Activated naive CD8-positive, alpha-beta T cell (primary cell): ENCODE data around the gene LAD1.

Experiments
- H3K27ac Mint-ChIP-seq: one replicate; pipeline ENCODE4 v1.8.0; 2021; ENCODE audit warnings: mixed read lengths
- H3K27me3 Mint-ChIP-seq: one replicate; pipeline ENCODE4 v1.8.0; 2021; ENCODE audit warnings: mixed read lengths
- H3K36me3 Mint-ChIP-seq: one replicate; pipeline ENCODE4 v1.8.0; 2021; ENCODE audit warnings: mixed read lengths
- H3K4me1 Mint-ChIP-seq: one replicate; pipeline ENCODE4 v1.8.0; 2021; ENCODE audit warnings: low read depth, mixed read lengths
- H3K4me3 Mint-ChIP-seq: one replicate; pipeline ENCODE4 v1.8.0; 2021; ENCODE audit warnings: mild to moderate bottlenecking, mixed read lengths
- H3K9me3 Mint-ChIP-seq: one replicate; pipeline ENCODE4 v1.8.0; 2021; ENCODE audit warnings: low read depth, mixed read lengths

The LAD1 gene, protein sequence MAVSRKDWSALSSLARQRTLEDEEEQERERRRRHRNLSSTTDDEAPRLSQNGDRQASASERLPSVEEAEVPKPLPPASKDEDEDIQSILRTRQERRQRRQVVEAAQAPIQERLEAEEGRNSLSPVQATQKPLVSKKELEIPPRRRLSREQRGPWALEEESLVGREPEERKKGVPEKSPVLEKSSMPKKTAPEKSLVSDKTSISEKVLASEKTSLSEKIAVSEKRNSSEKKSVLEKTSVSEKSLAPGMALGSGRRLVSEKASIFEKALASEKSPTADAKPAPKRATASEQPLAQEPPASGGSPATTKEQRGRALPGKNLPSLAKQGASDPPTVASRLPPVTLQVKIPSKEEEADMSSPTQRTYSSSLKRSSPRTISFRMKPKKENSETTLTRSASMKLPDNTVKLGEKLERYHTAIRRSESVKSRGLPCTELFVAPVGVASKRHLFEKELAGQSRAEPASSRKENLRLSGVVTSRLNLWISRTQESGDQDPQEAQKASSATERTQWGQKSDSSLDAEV

DNA sequence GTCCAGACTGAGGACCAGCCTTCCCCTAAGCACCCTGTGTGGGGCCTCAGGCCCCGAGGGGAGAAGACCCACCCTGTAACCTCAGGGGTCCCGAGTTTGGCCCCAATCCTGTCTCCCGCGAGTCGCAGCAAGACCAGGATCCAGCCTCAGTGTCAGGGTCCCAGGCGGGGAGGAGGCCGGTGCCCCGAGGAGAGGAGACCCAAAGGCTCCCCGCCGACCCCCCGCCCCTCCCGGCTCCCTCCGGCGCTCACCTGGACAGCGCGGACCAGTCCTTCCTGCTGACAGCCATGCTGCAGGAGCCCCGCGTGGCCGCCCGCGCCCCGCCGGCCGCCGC, at the start of gene LAD1:
Gene LAD1 (minus strand): TSS at position 307 of the 334 bp plus-strand sequence. CDS start 18 bp downstream, at position 289.
- no peak within 1 kb of the TSS for H3K27ac Mint-ChIP-seq
- no peaks in the 10 kb centered on the region for H3K36me3 Mint-ChIP-seq
- H3K4me3 Mint-ChIP-seq = peak within 1 kb of the TSS; percentile 46
- H3K27me3 Mint-ChIP-seq = peaks cover 18% of the 10 kb centered on the region
- no peaks in the 10 kb centered on the region for H3K4me1 Mint-ChIP-seq
- H3K9me3 Mint-ChIP-seq = no peaks in the 10 kb centered on the region

DNA sequence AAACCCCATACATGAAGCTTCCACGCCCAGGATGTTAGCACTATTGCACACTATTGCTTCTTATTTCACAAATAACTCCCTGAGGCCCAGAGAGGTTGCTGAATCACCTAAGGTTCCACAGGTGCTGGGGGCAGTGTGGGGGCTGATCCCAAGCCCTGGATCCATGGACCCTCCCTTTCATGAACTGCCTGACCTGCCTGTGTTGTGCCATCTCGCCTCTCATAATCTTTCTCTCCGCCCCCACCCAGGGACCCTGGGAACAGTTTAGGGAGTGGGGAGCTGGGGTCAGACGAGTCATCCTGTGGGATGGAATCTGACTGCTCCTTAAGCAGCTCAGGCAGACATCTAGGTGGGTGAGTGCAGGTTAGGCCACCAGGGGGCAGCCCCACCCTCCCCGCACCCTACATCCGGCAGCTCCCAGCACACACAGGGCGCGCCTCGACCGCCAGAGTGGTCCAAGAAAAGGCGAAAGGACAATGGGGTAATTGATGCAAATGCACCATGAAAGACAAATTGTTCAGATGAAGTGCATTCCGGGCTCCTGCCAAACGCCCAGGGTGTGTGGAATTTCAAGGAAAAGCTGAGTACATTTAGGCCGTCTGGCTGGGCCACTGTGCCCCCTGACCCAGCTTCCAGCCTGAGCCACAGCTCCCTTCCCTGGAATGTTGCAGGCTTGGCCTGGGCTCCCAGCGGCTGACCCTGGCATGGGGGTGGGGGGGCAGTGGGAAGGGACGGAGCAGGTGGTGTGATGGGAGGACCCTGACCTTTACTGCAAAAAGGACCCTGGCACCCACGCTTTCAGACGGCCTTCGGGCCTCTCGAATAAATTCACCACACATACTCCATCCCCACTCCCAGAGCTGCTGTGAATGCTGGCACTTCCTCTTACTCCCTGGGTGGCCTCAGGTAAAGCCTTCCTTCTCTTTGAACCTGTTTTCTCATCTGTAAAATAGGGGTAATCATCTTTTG, 49.1 kb upstream of the LAD1 start:
- Mint-ChIP-seq H3K36me3 (no peaks in the 10 kb centered on the region), H3K4me3 (no peak overlapping the region), H3K27me3 (peaks cover 3% of the 10 kb centered on the region), H3K9me3 (no peaks in the 10 kb centered on the region), H3K27ac (no peak overlapping the region), H3K4me1 (peaks cover 2% of the 10 kb centered on the region)

DNA sequence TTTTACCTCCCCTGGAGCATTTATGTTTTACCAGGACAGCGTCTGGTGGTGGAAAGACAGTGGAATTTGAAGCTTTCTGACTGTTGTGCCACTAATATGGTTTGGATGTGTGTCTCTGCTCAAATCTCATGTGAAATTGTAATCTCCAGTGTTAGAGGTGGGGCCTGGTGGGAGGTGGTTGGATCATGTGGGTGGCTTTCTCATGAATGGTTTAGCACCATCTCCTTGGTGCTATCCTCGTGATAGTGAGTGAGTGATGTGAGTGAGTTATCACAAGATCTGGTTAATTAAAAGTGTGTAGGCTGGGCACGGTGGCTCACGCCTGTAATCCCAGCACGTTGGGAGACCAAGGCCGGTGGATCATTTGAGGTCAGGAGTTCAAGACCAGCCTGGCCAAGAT, 46.2 kb upstream of the LAD1 start:
- Mint-ChIP-seq H3K27ac (no peak overlapping the region), H3K9me3 (no peaks in the 10 kb centered on the region), H3K4me1 (peaks cover 2% of the 10 kb centered on the region), H3K27me3 (peaks cover 3% of the 10 kb centered on the region), H3K4me3 (no peak overlapping the region), H3K36me3 (no peaks in the 10 kb centered on the region)

DNA sequence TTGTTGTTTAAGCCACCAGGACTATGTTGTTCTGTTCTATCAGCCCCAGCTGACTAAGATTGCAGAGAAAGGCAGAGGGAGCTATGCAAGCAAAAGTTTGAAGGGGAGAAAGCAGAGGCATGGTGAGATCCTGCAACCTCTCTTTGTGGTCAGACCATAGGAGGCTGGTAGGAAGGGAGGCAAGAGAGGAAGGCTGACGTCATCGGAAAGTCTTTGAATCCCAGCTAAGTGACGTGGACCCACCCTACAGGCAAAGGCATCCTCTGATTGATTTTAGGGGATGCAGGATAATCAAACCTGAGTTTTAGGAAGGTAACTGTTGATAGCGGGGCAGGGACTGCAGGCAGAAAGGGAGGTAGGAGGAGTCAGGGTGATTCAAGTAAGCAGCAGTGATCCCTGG, 45.7 kb upstream of the LAD1 start:
- Mint-ChIP-seq H3K4me3 (no peak overlapping the region), H3K9me3 (no peaks in the 10 kb centered on the region)

DNA sequence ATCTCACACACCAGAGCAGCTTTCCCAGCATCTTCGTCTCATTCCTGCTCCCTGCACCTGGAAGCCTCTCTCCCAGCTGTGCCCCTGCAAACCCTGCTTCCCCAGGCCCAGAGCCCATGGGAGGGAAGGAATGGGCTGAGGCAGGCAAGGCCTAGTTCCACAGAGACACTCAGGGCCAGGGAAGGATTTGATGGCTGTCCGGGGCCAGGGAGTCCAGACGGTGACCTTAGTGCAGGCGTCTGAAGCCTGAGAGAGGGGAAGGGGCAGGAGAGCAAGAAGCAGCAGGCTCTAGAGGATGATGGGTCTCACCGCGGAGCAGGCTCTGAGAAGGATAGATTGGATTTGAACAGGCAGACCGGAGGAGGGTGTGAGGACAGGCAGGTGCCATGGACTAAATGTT, 44.6 kb upstream of the LAD1 start:
- Mint-ChIP-seq H3K4me1 (peaks cover 2% of the 10 kb centered on the region), H3K4me3 (no peak overlapping the region), H3K9me3 (no peaks in the 10 kb centered on the region), H3K36me3 (no peaks in the 10 kb centered on the region), H3K27ac (no peak overlapping the region), H3K27me3 (no peaks in the 10 kb centered on the region)

More for the DNA sequence above, 45.7 kb upstream of the LAD1 start:
- H3K36me3 Mint-ChIP-seq = no peaks in the 10 kb centered on the region
- H3K27ac Mint-ChIP-seq = no peak overlapping the region
- H3K4me1 Mint-ChIP-seq = peaks cover 2% of the 10 kb centered on the region
- peaks cover 1% of the 10 kb centered on the region for H3K27me3 Mint-ChIP-seq

DNA sequence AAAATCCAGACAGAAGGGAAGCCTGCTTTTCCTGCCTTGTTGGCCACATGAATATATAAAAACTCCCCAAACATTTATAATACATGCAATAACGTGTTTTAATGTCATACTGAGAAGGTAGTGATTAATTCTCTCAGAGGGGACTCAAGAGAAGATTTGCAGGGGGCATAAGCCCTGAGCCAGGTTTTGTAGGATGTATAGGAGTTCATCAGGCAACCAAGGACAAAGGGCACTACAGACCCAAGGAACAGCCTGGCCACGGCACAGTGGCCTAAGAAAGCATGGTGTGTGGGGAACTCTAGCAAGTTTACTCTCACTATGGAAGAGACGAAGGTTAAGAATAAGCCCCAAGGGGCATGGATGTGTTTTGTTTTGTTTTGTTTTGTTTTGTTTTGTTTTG, 37.8 kb upstream of the LAD1 start:
- Mint-ChIP-seq H3K4me3 (no peak overlapping the region), H3K36me3 (peaks cover 2% of the 10 kb centered on the region), H3K27me3 (peaks cover 7% of the 10 kb centered on the region)

DNA sequence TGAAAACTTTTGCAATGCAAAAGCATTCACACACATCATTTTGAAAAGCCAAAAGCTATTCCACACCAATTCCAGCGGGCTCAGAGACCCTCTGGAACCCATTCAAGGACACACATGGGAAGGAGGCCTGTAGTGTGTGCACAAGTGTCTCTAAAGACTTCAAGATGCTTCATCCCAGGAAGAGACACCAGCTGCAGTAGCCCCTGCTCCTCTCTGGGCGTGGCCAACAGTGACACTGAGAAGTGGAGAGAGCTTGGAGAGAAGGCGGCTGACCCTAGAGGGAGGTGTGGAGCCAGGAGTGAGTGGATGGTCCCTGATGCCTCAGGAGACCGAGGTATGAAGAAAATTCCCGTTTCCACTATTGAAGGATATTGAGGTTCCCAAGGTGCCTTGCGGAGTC, 37.3 kb upstream of the LAD1 start:
- H3K4me1 Mint-ChIP-seq = peaks cover 5% of the 10 kb centered on the region
- peaks cover 7% of the 10 kb centered on the region for H3K27me3 Mint-ChIP-seq
- no peaks in the 10 kb centered on the region for H3K9me3 Mint-ChIP-seq
- no peak overlapping the region for H3K27ac Mint-ChIP-seq
- H3K4me3 Mint-ChIP-seq = no peak overlapping the region
- H3K36me3 Mint-ChIP-seq = peaks cover 2% of the 10 kb centered on the region

More for the DNA sequence above, 37.8 kb upstream of the LAD1 start:
- Mint-ChIP-seq H3K4me1 (peaks cover 5% of the 10 kb centered on the region), H3K27ac (no peak overlapping the region), H3K9me3 (no peaks in the 10 kb centered on the region)

DNA sequence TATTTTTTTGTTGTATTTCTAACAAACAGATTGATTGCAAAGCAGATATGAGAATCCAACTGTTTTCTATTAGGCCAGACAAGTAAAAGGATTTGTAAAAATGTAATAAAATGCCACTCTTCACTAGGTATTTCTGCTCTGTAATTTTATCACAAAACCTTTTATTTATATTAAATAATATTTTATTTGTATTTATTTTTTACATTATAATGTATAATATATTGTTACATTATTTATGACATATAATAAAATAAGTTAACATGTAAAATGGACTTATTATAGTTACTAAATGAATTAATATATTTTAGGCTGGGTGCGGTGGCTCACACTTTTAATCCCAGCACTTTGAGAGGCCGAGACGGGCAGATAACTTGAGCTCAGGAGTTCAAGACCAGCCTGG, 35.1 kb upstream of the LAD1 start:
- no peaks in the 10 kb centered on the region for H3K9me3 Mint-ChIP-seq
- no peak overlapping the region for H3K27ac Mint-ChIP-seq
- peaks cover 2% of the 10 kb centered on the region for H3K36me3 Mint-ChIP-seq
- no peak overlapping the region for H3K4me3 Mint-ChIP-seq
- H3K27me3 Mint-ChIP-seq = peaks cover 13% of the 10 kb centered on the region
- peaks cover 5% of the 10 kb centered on the region for H3K4me1 Mint-ChIP-seq

DNA sequence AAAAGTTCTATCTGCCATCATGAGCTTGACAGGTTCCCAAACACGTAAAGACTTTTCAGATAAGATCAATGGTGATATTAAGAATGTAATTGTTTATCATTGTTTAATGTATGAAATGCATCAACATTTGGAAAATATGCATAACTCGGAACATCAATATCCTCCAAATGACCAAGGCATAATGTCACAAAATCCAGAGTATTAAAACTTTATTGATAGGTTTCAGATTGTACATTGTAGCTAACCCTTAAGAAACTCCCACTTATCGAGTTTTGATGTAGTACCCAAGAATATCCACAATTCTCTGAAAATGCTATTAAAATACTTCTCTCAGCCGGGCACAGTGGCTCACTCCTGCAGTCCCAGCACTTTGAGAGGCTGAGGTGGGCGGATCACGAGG, 34.5 kb upstream of the LAD1 start:
- peaks cover 2% of the 10 kb centered on the region for H3K36me3 Mint-ChIP-seq
- no peaks in the 10 kb centered on the region for H3K9me3 Mint-ChIP-seq
- H3K27me3 Mint-ChIP-seq = peaks cover 17% of the 10 kb centered on the region
- H3K27ac Mint-ChIP-seq = no peak overlapping the region
- H3K4me1 Mint-ChIP-seq = peaks cover 5% of the 10 kb centered on the region
- no peak overlapping the region for H3K4me3 Mint-ChIP-seq

DNA sequence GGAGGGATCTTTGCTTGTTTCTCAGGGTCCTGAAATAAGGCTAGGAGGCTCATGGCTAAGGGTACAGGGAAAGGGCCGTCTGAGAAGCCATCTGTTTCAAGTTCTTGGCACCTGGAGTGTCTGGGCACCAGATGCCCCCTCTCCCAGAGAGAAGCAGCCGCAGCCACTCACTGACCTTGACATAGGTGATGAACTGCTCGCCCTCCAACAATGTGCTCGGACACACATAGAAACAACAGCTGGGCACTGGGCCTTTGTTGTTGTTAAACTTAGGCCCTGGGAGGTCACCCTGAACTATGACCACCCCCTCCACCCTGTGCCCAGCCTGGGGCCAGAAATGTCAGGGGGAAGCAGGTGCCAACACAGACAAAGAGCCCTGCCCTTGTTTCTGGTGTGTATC, 31.7 kb upstream of the LAD1 start:
- no peak overlapping the region for H3K27ac Mint-ChIP-seq

DNA sequence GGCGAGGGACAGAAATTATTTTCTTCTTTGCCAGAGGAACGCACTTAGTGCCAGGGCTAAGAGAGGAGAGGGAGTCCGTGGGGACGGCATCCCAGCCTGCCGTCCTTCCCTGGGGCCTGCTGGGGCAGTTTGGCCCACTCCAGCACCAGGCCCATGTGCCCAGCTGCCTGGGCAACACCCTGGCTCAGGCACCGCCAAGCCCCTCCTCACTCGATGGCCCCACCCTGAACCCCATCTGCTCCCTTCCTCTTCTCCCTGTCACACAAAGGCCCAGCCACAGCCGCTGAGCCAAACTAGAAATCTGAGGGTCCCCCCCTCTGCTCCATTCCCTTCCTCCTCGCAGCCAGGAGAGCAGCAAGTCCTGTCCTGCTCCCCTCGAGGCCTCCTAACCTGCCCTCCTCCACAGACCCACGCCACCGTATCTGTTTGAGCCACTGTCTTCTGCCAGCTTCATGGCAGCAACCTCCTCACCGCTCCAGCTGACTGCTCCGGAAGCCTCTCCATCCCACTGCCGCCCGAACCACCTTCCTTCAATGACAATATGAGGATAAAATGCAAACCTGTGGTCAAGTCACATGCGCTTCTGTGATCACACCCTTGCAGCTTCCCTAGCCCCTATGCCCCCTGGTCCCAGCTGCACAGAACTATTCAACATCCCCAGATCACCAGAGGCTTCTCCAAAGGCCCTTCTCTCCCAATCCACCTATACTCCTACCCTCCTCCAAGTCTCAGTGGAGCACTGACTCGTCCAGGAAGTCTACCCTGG, 30.8 kb upstream of the LAD1 start:
- H3K27ac Mint-ChIP-seq = peak overlapping the region; percentile 16
- peaks cover 2% of the 10 kb centered on the region for H3K4me1 Mint-ChIP-seq
- no peaks in the 10 kb centered on the region for H3K9me3 Mint-ChIP-seq
- H3K27me3 Mint-ChIP-seq = peaks cover 9% of the 10 kb centered on the region
- H3K36me3 Mint-ChIP-seq = no peaks in the 10 kb centered on the region
- no peak overlapping the region for H3K4me3 Mint-ChIP-seq

More for the DNA sequence above, 31.7 kb upstream of the LAD1 start:
- Mint-ChIP-seq H3K36me3 (no peaks in the 10 kb centered on the region), H3K4me1 (peaks cover 4% of the 10 kb centered on the region), H3K9me3 (no peaks in the 10 kb centered on the region), H3K4me3 (no peak overlapping the region), H3K27me3 (peaks cover 12% of the 10 kb centered on the region)

DNA sequence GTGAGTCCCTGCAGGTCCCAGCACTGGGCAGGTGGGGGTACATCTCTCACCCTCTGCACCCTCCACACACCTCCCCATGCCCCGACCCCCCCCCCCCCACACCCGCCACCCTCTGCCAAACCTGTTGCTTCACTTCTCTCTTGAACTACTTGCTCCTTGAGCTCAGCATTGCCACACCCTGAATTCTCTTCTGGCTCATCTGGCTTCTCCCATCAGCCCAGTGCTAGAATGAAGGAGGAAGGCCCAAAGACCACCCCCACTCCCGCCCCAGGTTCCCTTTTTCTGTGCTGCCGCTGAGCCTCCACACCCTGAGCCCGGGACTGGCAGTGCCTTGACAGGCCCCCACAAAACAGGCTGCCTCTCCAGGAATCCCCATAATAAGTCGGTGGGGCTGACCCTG, 28.8 kb upstream of the LAD1 start:
- Mint-ChIP-seq H3K27ac (no peak overlapping the region), H3K4me3 (no peak overlapping the region), H3K9me3 (no peaks in the 10 kb centered on the region), H3K36me3 (no peaks in the 10 kb centered on the region), H3K27me3 (peaks cover 9% of the 10 kb centered on the region), H3K4me1 (peaks cover 2% of the 10 kb centered on the region)

DNA sequence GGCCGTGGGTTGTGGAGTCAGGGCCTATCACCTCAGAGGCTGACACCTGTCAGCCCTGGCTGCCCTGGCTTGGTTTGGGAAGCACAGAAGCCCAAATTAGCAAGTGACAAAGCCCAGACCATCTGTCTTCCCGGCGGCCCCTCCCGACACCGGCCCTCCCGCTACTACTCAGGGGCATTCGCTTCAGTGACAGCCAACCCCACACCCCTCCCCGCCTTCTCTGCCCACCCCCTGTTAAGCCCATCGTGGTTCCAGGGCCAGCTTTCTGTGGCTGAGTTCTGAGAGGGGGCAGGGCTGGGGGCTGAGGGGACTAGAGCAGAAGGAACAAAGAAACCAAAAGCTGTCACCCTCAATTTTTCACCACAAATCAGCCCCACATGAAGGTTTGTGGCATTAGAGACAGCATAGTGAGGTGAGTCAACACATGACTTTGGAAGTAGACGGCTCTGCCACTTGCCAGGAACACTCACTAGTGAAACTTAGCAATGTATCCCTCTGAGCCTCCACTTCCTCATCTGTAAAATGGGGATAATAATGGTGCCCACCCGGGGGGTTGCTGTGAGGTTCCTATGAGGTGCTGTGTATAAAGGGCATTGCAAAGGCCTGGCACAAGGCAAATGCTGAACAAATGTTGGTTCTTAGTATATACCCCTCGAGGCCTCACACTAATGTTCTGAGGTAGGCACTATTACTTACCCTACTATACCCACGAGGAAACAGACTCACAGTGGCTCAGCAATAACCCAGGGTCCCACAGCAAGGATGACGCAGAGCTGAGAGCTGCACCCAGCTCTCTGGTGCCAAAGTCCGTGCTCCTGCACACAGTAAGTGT, 27.6 kb upstream of the LAD1 start:
- Mint-ChIP-seq H3K4me3 (no peak overlapping the region), H3K36me3 (no peaks in the 10 kb centered on the region), H3K27ac (no peak overlapping the region), H3K27me3 (peaks cover 9% of the 10 kb centered on the region), H3K9me3 (no peaks in the 10 kb centered on the region), H3K4me1 (peaks cover 2% of the 10 kb centered on the region)

DNA sequence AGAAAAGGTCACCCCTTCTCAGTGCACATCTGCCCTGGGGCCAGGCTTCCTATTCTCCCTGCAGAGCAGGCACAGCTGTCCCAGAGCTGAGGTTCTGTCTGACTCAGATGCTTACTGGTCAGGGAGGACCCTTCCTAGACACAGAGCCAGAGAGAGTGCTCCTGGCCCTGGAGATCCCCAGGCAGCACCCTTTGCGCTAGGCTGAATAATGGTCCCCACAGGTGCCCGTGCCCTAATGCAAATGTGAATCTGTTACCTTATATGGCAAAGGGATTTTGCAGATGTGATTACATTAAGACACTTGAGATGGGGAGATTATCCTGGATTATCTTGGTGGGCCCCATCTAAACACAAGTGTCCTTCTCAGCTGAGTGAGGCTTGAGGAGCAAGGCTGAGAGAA, 25.0 kb upstream of the LAD1 start:
- H3K4me3 Mint-ChIP-seq = no peak overlapping the region
- H3K27me3 Mint-ChIP-seq = peaks cover 3% of the 10 kb centered on the region
- H3K36me3 Mint-ChIP-seq = no peaks in the 10 kb centered on the region
- H3K9me3 Mint-ChIP-seq = no peaks in the 10 kb centered on the region
- peaks cover 2% of the 10 kb centered on the region for H3K4me1 Mint-ChIP-seq
- H3K27ac Mint-ChIP-seq = no peak overlapping the region
